H1 (cell line): ENCODE results near the gene C2orf42. TPM values are rescaled to one million over a fixed set of nuclear protein-coding genes. Genes with fewer than 3 reads are reported as not detected.
"Not testable (repeated sequence)": the region's sequence is repeated elsewhere in the genome, so short reads cannot be mapped to it uniquely, and the experiment has no call there.

Experiments used
- CTCF ChIA-PET: fragments of 300-600 bp; sonication (Branson Sonifier 250); formaldehyde crosslinking; loops from one replicate; lab custom pipeline; 2021; ENCODE audit not compliant: partially characterized antibody; lab: Charles Lee
- POLR2A ChIA-PET: fragments of 300-600 bp; sonication (Branson Sonifier 250); formaldehyde crosslinking; loops from one replicate; lab custom pipeline; 2021; ENCODE audit warnings: inconsistent platforms; ENCODE audit not compliant: partially characterized antibody; lab: Charles Lee
- DNase-seq, 2 experiments: peaks; one replicate each; pipeline versions ENCODE4 v3.0.0 to v3.0.0-alpha.2; 2010 to 2022; ENCODE audit warnings: low spot score in 2 of 2, low read depth in 1 of 2, mixed read lengths in 1 of 2
- FAIRE-seq: peaks from 2 replicates; lab custom pipeline; 2011; peaks lifted over from hg19 to GRCh38; lab: Jason Lieb, UNC
- H2AFZ ChIP-seq: 2 replicates; pipeline ENCODE4 v1.8.1; 2012; ENCODE audit warnings: low read length, inconsistent platforms
- H2AK5ac ChIP-seq: 2 replicates; pipeline ENCODE4 v1.6.1; 2013; ENCODE audit warnings: low read depth, low read length
- H2BK120ac ChIP-seq: replicated peaks from 2 replicates; pipeline ENCODE3; 2013; ENCODE audit warnings: low read depth, low read length, inconsistent platforms
- H2BK12ac ChIP-seq: 2 replicates; pipeline ENCODE4 v1.6.1; 2013; ENCODE audit warnings: low read depth, low read length
- H2BK15ac ChIP-seq: 2 replicates; pipeline ENCODE4 v1.6.1; 2013; ENCODE audit warnings: low read length
- H2BK20ac ChIP-seq: 2 replicates; pipeline ENCODE4 v1.6.1; 2013; ENCODE audit warnings: low read length
- H2BK5ac ChIP-seq: 2 replicates; pipeline ENCODE4 v1.6.1; 2013; ENCODE audit warnings: low read depth, low read length
- H3K14ac ChIP-seq: 2 replicates; pipeline ENCODE4 v1.6.1; 2013; ENCODE audit warnings: inconsistent platforms; ENCODE audit not compliant: insufficient read length
- H3K18ac ChIP-seq: 2 replicates; pipeline ENCODE4 v1.6.1; 2013; ENCODE audit warnings: low read length; ENCODE audit errors: extremely low read depth
- H3K23ac ChIP-seq: 2 replicates; pipeline ENCODE4 v1.6.1; 2013; ENCODE audit warnings: inconsistent platforms; ENCODE audit not compliant: insufficient read length
- H3K23me2 ChIP-seq: 2 replicates; pipeline ENCODE4 v1.6.1; 2013; ENCODE audit warnings: low read depth, low read length
- H3K27ac ChIP-seq: 2 replicates; pipeline ENCODE4 v1.6.1; 2011; ENCODE audit warnings: low read depth, low read length, inconsistent platforms
- H3K27me3 ChIP-seq, 4 experiments: replicated peaks in 1 of 4; 1 replicate in 1 of 4; 2 replicates in 3 of 4; pipeline versions ENCODE4 v1.6.1 to v1.8.1; 2011 to 2013; ENCODE audit warnings: low read length in 3 of 4, mild to moderate bottlenecking in 3 of 4, inconsistent platforms in 2 of 4, mixed read lengths in 2 of 4, moderate library complexity in 1 of 4; ENCODE audit not compliant: control insufficient read depth in 3 of 4, insufficient read depth in 3 of 4; ENCODE audit errors: extremely low read depth in 1 of 4
- H3K36me3 ChIP-seq, 4 experiments: 2 replicates each; pipeline versions ENCODE4 v1.6.1 to v1.8.1; 2011 to 2013; ENCODE audit warnings: mild to moderate bottlenecking in 4 of 4, low read length in 3 of 4, moderate library complexity in 2 of 4, control low read depth in 1 of 4, inconsistent platforms in 1 of 4; ENCODE audit not compliant: insufficient read depth in 4 of 4, control insufficient read depth in 2 of 4
- H3K4ac ChIP-seq: replicated peaks from 2 replicates; pipeline ENCODE3; 2013; ENCODE audit warnings: low read length, low read depth, mixed read lengths, inconsistent platforms; ENCODE audit not compliant: insufficient read length
- H3K4me1 ChIP-seq, 4 experiments: replicated peaks in 1 of 4; 1 replicate in 1 of 4; 2 replicates in 3 of 4; pipeline versions ENCODE4 v1.6.1 to v1.8.1; 2011 to 2013; ENCODE audit warnings: low read length in 3 of 4, inconsistent platforms in 2 of 4, mixed read lengths in 1 of 4; ENCODE audit not compliant: insufficient read depth in 4 of 4, control insufficient read depth in 3 of 4
- H3K4me2 ChIP-seq, 2 experiments: 2 replicates each; pipeline versions ENCODE4 v1.6.1 to v1.8.1; 2011 to 2013; ENCODE audit warnings: low read depth in 2 of 2, low read length in 2 of 2, control low read depth in 1 of 2, inconsistent platforms in 1 of 2, mild to moderate bottlenecking in 1 of 2; ENCODE audit not compliant: insufficient read depth in 1 of 2
- H3K4me3 ChIP-seq, 4 experiments: fragments of 200-600, 300-600 bp in 1 of 4; sonication (generic), shearing (Covaris generic), sonication (Bioruptor Twin) in 1 of 4; 2 replicates each; pipeline versions ENCODE4 v1.5.1 to v1.8.1; 2011 to 2016; ENCODE audit warnings: low read length in 4 of 4, low read depth in 3 of 4, control low read depth in 2 of 4, inconsistent platforms in 2 of 4, mild to moderate bottlenecking in 2 of 4, mixed read lengths in 1 of 4, moderate library complexity in 1 of 4; ENCODE audit not compliant: insufficient read depth in 2 of 4; ENCODE audit errors: extremely low read depth in 1 of 4
- H3K56ac ChIP-seq: replicated peaks from 2 replicates; pipeline ENCODE3; 2013; ENCODE audit warnings: low read depth, mild to moderate bottlenecking, mixed read lengths, low read length, inconsistent platforms; ENCODE audit not compliant: insufficient read length
- H3K79me1 ChIP-seq: 2 replicates; pipeline ENCODE4 v1.6.1; 2013; ENCODE audit warnings: low read depth, low read length, control low read depth
- H3K79me2 ChIP-seq, 2 experiments: 2 replicates each; pipeline versions ENCODE4 v1.6.1 to v1.8.1; 2012 to 2013; ENCODE audit warnings: low read length in 2 of 2, mild to moderate bottlenecking in 2 of 2, inconsistent platforms in 1 of 2; ENCODE audit not compliant: insufficient read depth in 2 of 2, control insufficient read depth in 1 of 2
- H3K9ac ChIP-seq, 4 experiments: replicated peaks in 1 of 4; 1 replicate in 1 of 4; 2 replicates in 3 of 4; pipeline versions ENCODE4 v1.6.1 to v1.8.1; 2011 to 2013; ENCODE audit warnings: low read depth in 3 of 4, low read length in 3 of 4, control low read depth in 2 of 4, mild to moderate bottlenecking in 2 of 4, moderate library complexity in 2 of 4, inconsistent platforms in 1 of 4; ENCODE audit errors: extremely low read depth in 1 of 4
- H3K9me3 ChIP-seq, 2 experiments: 2 replicates each; pipeline versions ENCODE4 v1.6.1 to v1.8.1; 2012 to 2013; ENCODE audit warnings: mild to moderate bottlenecking in 2 of 2, moderate library complexity in 2 of 2, control low read depth in 1 of 2, inconsistent platforms in 1 of 2, low read depth in 1 of 2, low read length in 1 of 2, mixed read lengths in 1 of 2; ENCODE audit not compliant: insufficient read depth in 2 of 2
- H4K20me1 ChIP-seq, 2 experiments: replicated peaks in 1 of 2; 2 replicates each; pipeline versions ENCODE3 to v1.8.1; 2011 to 2013; ENCODE audit warnings: inconsistent platforms in 2 of 2, low read length in 2 of 2, mild to moderate bottlenecking in 1 of 2; ENCODE audit not compliant: insufficient read depth in 2 of 2, control insufficient read depth in 1 of 2
- H4K5ac ChIP-seq: 2 replicates; pipeline ENCODE4 v1.6.1; 2013; ENCODE audit warnings: low read length, low read depth, mixed read lengths, inconsistent platforms; ENCODE audit not compliant: insufficient read length
- H4K8ac ChIP-seq: 2 replicates; pipeline ENCODE4 v1.8.0; 2013; ENCODE audit warnings: mild to moderate bottlenecking, moderate library complexity, low read length, inconsistent platforms; ENCODE audit not compliant: insufficient read depth; ENCODE audit errors: extremely low read depth
- H4K91ac ChIP-seq: replicated peaks from 2 replicates; pipeline ENCODE3; 2013; ENCODE audit warnings: low read length, mixed read lengths, inconsistent platforms; ENCODE audit not compliant: insufficient read length
- CEBPB ChIP-seq: IDR thresholded peaks from 2 replicates; pipeline ENCODE4 v1.6.1; 2012; ENCODE audit warnings: low read depth, low read length
- WGBS, 2 experiments: shearing (Covaris generic) in 1 of 2; methylation state at CpG; one replicate each; pipeline versions ENCODE4 v1.1.6 to v1.1.7; 2013 to 2015; ENCODE audit warnings: low lambda C conversion rate in 2 of 2, mixed read lengths in 2 of 2, inconsistent platforms in 1 of 2, low coverage in 1 of 2, missing lambda C conversion rate in 1 of 2; ENCODE audit not compliant: insufficient replicate concordance in 2 of 2, insufficient coverage in 1 of 2, insufficient read length in 1 of 2; ENCODE audit errors: extremely low coverage in 1 of 2, missing lambda C conversion rate in 1 of 2; 5-methylcytosine and 5-hydroxymethylcytosine counted together
- polyA plus RNA-seq, 7 experiments: library from polyadenylated mRNA; depleted of rRNA in 3 of 7; stranded (reverse) in 5 of 7; unstranded in 2 of 7; fragments of >200 nt in 5 of 7; fragments of 200-250 nt in 2 of 7; gene quantifications; 1 replicate in 5 of 7; 2 replicates in 1 of 7; 4 replicates in 1 of 7; pipeline versions ENCODE4 v1.2.1 to v1.2.3, GENCODE V29; 2011 to 2013; ENCODE audit warnings: missing spikeins in 2 of 7, mixed read lengths in 2 of 7
- total RNA-seq: library from RNA; stranded (reverse); fragmentation: NEBNext Ultra II Directional; extraction: Animal tissue kit (Norgen Biotek cat#: 25700); gene quantifications from 2 replicates; pipeline ENCODE4 v1.2.1, GENCODE V29; 2021

The C2orf42 gene
- total and polyA plus RNA-seq, 2 of the 8 experiments (the other 6 are each of a cell fraction or from before 2014, with no cell fraction given), result 3.9 to 10.7 TPM

GRCh38 chr2:70187170-70187569 is 3.6 kb downstream of the C2orf42 start:
- H3K79me1 ChIP-seq, H3K9me3 ChIP-seq, H2BK15ac ChIP-seq, H3K4me3 ChIP-seq, H3K27me3 ChIP-seq, H3K23ac ChIP-seq, DNase-seq, H3K36me3 ChIP-seq, H3K4me2 ChIP-seq, H3K56ac ChIP-seq, H3K4me1 ChIP-seq, H2BK12ac ChIP-seq, H3K9ac ChIP-seq, FAIRE-seq, H4K8ac ChIP-seq, H2BK5ac ChIP-seq, H2BK20ac ChIP-seq, H4K5ac ChIP-seq, CTCF ChIA-PET, H3K18ac ChIP-seq, H3K27ac ChIP-seq, H2BK120ac ChIP-seq, H3K14ac ChIP-seq, H4K20me1 ChIP-seq, H3K4ac ChIP-seq, H4K91ac ChIP-seq, H3K79me2 ChIP-seq, H2AFZ ChIP-seq, H2AK5ac ChIP-seq, H3K23me2 ChIP-seq: not testable (repeated sequence)
- POLR2A ChIA-PET, result interaction anchor here (0.9 to 1.7 kb wide), 2 partner anchors 26 to 106 kb away, joined by 4 read pairs; partner anchors contain the start of gene SNRPG
- 87% methylated on average over 9 of the region's 9 CpGs; no CpG with 5 or more reads in 1 of the 2 experiments for WGBS, 2 experiments
- TF ChIP-seq CEBPB, result peak; percentile 66
